GM12874 (cell line): Measurements from ENCODE around the gene C1QL3.

Source experiments
- CTCF ChIP-seq: IDR thresholded peaks from 2 replicates; pipeline ENCODE4 v1.5.1; 2011; ENCODE audit warnings: low read depth, mild to moderate bottlenecking, control low read depth, low read length, moderate library complexity; ENCODE audit not compliant: insufficient read depth

Gene C1QL3

GRCh38 chr10:16472828-16473227, 48.9 kb downstream of the C1QL3 start:
- no peak for TF ChIP-seq CTCF

- no peak for TF ChIP-seq CTCF
Observed at GRCh38 chr10:16470747-16471146, 50.9 kb downstream of the C1QL3 start.

GRCh38 chr10:16466001-16466400, 55.7 kb downstream of the C1QL3 start:
- TF ChIP-seq CTCF, result no peak
